Stimulated activated CD4-positive, alpha-beta T cell treated with anti-CD3 and anti-CD28 coated beads, Interleukin-1b, Interleukin-23, amount 100 ng/mL, for 24 hours (primary cell): ENCODE data around the gene MRPL49.

Experiments used
- DNase-seq, 4 experiments: peaks; one replicate each; pipeline ENCODE4 v3.0.0-alpha.2; 2020; ENCODE audit warnings: low read depth in 4 of 4, low spot score in 1 of 4

Gene MRPL49

DNA sequence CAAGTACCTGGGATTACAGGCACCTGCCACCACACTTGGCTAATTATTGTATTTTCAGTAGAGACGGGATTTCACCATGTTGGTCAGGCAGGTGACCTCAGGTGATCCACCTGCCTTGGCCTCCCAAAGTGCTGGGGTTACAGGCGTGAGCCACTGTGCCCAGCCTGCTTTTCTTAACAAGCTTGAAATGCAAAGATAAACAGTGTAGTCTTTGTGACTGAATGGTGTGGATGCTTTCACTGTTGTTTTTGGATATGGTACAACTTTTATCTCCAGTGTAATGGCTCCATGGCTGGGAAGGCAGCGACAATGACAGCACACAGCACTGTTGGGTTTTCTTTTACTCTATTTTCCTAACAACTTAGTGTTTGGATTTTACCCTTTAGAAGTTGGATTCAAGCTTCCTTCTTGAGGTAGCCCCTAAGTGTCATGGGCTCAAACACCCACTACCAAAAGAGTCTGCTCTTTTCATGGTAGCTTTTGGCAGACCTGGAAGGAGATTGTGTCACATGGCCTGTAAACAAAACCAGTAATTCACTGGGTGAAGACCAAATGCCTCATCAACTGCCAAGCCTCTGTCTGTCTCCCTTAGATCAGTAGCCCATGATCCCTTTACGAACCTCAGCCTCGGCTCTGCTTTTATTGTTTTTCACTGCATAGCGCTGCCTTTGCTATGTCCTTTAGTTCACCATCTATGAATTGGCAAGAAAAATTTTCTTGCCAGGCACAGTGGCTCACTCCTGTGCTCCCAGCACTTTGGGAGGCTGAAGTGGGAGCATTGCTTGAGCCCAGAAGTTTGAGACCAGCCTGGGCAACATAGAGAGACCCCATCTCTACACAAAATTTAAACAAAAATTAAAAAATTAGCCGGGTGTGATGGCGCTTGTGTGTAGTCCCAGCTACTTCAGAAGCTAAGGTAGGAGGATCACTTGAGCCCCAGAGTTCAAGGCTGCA lies 19.7 kb upstream of the MRPL49 start:
- no peak for DNase-seq

DNA sequence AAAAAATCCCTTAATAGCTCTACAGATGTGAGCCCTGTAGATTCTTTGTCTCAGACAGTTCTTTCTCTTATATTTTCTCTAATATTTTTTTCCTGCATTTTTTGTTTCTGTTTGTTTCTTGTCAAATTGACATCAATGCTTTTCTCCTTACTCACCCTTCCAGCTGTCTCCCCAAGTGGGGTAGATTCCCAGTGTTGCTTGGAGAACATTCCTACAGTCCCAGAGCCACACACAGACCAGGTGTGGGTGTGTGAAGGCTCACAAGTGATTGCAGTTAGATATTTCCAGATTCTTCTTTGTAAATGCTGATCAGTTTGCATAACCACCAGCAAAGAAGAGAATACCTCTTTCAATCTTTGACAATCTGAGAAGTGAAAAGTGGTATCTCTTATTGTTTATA lies 18.6 kb upstream of the MRPL49 start:
- no peak for DNase-seq

DNA sequence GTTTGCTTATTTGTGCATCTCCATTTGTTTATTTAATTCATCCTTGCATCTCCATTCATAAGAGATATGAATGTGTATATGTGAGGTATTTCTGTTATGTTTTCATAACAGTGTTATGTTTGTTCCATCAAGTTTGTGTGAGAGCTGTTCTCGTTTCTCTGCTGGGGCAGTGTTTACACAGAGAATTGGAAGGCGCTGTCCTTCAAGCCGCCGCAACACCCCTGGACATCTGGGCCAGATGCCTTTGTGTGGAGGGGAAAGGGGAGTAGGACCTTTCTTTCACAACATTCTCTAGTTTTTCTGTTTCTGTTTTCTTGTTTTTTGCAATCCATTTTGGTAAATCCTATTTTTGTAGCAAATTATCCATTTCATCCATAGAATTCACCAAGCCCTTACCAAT lies 17.5 kb upstream of the MRPL49 start:
- DNase-seq, result no peak

DNA sequence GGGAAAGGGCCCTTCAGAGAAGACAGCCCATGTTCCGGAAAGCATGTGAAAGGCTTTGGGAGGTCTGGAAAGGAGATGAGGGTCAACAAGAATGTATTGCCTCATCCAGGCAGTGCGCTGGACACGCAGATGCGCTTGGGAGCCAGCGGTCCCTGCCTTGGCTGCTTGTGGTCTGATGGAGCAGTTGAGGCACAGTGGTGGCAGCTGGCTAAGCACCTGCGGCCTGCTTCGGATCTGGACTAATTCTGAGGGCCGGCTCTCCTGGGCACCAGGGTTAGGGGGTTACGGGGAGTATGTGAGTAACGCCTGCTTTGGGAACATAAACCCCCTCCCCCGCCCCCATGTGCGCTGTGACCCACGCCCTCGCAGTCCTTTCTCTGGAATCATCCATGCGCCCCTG lies 15.0 kb upstream of the MRPL49 start:
- DNase-seq, result no peak

DNA sequence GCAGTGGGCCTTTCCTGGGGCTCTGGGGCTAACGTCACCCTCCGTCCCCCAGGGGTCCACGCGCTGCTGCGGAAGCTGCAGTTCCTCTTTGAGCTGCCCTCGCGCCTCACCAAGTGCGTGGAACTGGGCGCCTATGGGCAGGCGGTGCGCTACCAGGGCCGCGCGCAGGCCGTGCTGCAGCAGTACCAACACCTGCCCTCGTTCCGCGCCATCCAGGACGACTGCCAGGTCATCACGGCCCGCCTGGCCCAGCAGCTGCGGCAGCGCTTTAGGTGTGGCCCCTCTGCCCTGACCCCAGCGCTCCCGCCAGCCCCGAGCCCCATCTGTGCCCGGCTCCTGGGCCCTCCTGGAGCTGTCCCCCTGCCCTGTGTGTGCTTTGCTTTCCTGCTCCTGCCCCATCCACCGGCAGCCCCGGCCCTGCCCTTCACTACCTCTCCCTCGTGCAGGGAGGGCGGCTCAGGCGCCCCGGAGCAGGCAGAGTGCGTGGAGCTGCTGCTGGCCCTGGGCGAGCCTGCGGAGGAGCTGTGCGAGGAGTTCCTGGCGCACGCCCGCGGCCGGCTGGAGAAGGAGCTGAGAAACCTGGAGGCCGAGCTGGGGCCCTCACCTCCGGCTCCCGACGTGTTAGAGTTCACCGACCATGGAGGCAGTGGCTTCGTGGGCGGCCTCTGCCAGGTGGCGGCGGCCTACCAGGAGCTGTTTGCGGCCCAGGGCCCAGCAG lies 14.2 kb upstream of the MRPL49 start:
- DNase-seq, result no peak

DNA sequence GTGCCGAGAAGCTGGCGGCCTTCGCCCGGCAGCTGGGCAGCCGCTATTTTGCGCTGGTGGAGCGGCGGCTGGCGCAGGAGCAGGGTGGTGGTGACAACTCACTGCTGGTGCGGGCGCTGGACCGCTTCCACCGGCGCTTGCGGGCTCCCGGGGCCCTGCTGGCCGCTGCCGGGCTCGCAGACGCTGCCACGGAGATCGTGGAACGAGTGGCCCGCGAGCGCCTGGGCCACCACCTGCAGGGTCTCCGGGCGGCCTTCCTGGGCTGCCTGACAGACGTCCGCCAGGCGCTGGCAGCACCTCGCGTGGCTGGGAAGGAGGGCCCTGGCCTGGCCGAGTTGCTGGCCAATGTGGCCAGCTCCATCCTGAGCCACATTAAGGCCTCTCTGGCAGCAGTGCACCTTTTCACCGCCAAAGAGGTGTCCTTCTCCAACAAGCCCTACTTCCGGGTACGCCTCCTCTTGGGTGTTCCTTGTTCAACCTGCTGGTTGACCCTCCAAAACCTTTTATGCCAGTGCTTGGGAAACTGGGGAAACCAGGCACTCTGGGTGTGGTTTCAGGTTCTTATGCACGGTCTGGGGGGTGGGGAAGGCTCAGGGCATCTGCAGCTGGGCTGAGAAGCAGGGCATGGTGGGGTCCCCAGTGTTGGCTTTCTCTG lies 13.5 kb upstream of the MRPL49 start:
- no peak for DNase-seq

DNA sequence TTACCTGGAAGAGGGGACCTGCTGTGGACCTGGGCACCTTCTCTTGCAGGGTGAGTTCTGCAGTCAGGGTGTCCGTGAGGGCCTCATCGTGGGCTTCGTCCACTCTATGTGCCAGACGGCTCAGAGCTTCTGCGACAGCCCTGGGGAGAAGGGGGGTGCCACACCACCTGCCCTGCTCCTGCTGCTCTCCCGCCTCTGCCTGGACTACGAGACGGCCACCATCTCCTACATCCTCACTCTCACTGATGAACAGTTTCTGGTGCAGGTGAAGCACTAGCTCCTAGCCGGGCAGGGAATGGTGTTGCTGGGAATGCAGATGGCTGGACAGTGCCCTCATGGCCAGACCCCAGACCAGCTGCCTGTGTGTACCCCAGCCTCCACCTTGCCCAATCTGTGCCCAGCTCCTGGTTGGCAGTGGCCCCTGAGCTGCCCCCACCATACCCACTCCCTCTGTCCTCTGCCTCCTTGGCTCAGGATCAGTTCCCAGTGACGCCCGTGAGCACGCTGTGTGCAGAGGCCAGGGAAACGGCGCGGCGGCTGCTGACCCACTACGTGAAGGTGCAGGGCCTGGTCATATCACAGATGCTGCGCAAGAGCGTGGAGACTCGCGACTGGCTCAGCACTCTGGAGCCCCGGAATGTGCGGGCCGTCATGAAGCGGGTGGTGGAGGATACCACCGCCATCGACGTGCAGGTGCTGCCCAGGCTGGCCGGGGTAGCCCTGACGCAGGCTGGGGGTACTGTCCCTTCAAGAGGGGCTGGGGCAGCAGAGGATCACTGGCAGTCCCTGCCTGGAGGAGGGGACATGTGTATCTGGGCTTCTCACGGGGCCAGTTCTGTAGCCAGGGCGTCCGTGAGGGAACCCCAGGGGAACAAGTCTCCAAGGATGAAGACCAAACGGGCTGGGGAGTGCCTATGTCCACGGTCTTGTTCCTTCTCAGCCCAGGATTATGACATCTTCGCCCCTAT lies 12.6 kb upstream of the MRPL49 start:
- no peak for DNase-seq

DNA sequence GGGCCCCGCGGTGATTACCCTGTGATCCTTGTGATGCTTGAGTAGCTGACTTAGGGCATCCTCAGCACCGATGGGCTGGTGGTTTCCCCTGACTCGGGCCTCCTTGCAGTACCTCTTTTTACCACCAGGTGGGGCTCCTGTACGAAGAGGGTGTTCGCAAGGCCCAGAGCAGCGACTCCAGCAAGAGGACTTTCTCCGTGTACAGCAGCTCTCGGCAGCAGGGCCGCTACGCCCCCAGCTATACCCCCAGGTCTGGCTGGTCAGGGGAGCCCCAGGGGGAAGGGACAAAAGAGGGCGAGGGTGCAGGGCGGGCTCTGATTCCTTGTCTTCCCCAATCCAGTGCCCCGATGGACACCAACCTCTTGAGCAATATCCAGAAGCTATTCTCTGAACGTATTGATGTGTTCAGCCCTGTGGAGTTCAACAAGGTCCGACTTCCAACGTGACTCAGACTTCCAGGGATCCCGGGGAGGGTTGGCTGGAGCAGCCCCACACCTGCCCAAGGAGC lies 11.7 kb upstream of the MRPL49 start:
- DNase-seq, result peak; percentile 90 to 99 (median 96)

DNA sequence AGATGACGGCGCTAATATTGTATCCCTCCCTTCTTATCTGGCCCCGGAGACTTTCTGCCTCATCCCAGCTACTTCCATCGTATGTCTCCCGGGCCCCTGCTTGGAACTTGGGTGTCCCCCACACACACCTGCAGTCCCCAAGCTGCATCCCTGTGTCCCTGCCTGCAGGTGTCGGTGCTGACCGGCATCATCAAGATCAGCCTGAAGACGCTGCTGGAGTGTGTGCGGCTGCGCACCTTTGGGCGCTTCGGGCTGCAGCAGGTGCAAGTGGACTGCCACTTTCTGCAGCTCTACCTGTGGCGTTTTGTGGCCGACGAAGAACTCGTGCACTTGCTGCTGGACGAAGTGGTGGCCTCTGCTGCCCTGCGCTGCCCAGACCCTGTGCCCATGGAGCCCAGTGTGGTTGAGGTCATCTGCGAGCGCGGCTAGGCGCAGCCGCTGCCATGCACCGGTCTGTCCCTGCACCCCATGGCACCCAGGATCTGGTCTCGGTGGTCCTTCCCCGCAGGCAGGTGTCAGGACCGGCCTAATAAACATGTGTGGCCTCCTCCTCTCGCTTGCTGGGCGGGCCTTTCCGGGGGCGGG lies 10.9 kb upstream of the MRPL49 start:
- DNase-seq, result no peak

DNA sequence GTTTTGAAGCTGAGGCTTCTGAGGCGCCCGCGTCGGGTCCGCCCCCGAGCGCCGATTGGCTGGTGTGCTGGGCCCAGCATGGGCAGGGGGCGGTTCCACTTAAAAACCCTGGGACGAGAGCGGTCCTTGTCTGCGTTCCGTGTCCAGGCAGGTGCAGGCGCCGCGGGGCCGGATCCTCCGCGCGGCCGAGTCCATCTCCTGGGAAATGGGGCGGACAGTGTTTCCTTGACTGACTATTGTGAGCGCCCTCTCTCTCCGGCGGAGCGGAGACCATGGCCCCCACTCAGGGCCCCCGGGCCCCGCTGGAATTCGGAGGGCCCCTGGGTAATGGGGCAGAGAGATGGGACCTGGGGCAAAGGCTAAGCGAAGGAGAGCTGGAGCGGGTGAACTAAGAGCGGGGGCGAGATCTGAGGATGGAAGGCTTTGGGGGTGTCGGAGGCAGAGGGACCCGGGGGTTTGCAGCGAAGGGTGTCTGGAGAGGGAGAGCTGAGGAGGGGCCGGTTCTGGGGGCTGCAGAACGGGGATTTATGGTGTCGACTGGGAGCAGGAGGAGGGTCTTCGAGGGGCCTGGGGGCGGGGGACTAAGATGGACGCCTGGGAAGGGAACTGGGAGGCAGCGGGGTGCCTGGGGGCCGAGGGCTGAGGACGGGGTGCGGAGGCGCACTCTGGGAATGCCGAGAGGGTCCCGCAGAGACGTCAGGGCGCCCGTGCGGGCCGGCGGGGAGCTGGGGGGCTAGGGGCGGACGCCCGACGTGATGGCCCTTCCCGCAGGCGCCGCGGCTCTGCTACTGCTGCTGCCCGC lies 10.2 kb upstream of the MRPL49 start, which contains the start of gene TM7SF2:
TM7SF2 (plus strand) TSS at position 129 of the 802 bp plus-strand sequence; CDS start at position 273, 144 bp downstream.
- DNase-seq, result peak; percentile 84 to 93 (median 88)

DNA sequence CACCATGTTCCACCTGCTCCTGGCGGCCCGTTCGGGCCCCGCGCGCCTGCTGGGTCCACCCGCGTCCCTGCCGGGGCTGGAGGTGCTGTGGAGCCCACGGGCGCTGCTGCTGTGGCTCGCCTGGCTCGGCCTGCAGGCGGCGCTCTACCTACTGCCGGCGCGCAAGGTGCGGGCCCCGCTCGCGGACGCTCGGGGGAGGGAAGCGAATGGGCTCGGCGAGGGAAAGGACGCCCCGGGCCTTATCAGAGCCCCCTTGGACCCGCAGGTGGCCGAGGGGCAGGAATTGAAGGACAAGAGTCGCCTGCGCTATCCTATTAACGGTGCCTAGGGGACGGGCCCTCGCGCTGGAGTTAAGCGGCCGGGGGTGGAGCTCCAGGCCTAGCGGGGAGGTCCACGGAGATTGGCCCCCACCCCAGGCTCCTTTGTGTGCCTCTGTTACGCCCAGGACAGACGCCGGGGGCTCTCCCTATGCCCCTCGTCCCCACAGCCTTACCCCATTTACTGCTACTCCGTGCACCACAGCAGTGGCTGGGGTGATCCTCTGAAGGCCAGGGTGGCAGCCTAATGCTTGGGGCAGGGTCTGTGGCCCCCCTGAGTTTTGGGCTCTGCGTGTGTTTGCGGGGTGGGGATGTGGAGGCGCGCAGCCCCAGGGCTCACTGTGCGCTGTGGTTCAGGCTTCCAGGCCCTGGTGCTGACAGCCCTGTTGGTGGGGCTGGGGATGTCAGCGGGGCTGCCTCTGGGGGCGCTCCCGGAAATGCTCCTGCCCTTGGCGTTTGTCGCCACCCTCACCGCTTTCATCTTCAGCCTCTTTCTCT lies 9.4 kb upstream of the MRPL49 start:
- DNase-seq, result peak in 2 of 4 experiments; percentile 54 to 67

DNA sequence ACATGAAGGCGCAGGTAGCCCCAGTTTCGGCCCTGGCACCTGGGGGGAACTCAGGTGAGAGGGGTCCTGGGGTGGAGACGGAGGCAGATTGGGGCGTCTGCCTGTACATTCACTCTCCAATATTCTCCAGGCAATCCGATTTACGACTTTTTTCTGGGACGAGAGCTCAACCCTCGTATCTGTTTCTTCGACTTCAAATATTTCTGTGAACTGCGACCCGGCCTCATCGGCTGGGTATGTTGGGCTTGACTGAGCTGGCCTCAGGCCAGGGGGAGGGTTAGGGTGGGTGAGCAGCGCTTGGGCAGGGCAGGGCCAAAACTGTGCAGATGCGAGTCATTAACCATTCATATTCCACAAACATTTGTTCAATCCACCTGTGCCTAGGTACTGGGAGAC lies 8.8 kb upstream of the MRPL49 start:
- no peak for DNase-seq

DNA sequence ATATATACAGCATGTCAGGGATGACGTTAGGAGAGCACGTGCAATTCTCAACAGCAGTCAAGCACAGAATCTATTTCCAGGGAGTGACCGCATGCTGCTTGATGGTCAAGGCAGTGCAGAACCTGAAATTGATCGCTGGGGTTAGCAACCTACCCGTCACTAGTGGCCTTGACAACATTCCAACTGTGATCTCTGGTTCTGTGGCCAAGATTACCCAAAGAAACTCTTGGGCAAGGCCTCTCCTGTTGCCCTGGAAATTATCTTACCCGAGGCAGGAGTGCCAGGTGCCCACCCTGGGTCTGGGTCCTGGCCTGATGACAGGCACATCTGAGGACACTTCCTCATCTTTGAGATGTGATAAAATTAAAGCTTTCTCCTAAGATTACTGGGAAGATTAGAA lies 8.3 kb upstream of the MRPL49 start:
- DNase-seq, result no peak

DNA sequence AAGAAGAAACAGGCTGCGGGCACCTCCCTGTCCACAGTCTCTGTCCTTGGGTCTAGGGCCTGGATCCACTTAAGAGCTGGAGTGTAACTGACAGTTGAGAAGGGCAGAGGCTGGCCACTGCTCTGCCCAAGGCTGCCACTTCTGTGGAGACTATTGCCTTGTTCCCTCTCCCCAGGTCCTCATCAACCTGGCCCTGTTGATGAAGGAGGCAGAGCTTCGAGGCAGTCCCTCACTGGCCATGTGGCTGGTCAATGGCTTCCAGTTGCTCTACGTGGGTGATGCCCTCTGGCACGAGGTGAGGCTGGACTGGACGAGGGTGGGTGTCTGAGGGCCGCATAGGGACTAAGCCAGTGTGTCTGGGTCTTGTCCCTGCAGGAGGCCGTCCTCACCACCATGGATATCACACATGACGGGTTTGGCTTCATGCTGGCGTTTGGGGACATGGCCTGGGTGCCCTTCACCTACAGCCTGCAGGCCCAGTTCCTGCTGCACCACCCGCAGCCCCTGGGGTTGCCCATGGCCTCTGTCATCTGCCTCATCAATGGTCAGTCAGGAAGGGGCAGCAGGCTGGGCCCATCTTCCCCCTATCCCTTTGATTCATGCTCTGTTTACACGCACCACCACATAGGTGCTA lies 7.5 kb upstream of the MRPL49 start:
- no peak for DNase-seq

DNA sequence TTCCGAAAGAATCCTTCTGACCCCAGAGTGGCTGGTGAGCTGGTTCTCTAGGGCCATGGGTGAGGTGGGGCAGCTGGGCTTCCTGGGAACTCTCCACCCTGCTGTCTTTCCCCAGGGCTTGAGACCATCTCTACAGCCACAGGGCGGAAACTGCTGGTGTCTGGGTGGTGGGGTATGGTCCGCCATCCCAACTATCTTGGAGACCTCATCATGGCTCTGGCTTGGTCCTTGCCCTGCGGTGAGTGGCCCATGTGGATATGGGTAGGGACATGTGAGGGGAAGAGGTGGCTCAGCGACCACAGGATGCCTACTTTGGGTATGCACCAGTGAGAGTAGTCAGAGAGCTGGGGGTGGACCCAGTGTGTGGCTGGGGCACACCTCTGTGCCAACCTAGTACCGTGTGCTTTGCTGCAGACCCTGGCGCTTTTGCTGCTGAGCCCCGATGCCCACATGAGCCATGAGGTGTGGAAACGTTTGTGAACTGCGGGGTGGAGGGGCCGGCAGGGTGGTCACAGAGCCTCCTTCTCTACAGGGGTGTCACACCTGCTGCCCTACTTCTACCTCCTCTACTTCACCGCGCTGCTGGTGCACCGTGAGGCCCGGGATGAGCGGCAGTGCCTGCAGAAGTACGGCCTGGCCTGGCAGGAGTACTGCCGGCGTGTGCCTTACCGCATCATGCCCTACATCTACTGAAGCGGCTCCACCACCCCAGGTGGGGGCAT lies 6.6 kb upstream of the MRPL49 start:
- DNase-seq, result no peak

DNA sequence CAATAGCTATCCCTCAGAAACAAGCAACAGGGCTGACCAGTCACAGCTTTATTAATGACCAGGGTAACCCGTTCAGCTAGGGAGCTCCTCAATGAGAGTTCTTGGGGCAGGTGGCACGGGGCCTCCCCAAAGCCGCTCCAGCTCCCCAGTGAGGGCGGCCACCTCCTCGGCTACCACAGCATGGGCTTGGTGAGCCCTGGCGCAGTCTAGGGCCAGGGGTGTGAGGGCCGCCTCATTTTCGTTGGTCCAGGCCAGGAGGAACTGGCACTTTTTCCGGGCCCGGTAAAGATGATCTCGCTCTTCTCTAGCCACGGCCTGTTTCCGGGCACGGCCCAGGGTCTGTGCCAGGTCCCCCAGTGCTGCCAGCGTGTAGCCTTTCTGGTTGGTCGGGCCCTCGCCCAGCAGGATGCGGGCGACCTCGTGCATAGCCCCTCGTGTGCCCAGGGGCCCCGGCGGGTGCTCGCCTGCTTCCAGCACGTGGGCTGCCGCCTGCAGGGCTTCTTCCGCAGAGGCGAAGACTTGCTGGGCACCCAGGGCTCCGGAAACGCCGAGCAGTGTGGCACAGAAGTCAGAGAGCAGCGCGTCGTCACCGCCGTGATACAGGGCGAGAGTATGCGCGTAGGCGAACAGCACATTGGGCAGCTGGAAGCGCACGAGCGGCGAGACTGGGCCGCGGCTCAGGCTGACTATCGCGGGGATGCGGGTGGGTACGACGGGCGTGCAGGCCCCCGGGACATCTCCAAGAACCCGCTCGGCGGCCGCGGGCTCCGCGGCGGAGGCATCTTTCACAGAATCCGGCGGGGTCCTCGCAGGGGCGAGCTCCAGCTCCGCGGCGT lies 5.5 kb upstream of the MRPL49 start:
- DNase-seq, result peak in 1 of 4 experiments; percentile 45
